Measurements from ENCODE around the gene TEPSIN.

DNA sequence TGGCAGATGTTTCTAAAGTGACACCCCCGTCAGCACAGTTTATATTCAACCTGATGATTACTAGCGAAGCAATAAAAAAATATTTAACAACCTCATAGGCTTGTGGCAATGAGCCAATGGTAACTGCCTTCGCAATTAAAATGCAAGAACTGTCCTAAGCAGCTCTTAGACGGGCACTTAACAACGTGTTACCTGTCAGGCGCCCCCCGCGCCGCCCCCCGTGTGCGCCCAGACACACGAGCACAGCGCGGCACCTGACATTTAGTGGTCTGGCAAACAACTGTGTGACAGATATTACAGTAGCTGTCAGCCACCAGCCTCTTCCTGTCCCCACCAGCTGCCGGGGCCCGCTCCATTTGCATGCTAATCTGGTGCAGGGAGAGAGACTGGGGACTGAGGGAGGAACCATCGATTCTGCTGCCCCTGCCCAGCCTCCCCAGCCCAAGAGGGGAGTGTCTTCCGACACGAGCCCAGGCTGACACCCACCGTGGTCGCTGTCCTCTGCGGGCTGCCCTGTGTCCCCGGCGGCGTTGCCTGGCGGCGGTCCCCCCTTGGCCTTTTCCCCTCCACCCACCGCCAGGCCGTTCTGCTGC lies 12.9 kb upstream of the TEPSIN start:
- TF ChIP-seq, protein P1, sequence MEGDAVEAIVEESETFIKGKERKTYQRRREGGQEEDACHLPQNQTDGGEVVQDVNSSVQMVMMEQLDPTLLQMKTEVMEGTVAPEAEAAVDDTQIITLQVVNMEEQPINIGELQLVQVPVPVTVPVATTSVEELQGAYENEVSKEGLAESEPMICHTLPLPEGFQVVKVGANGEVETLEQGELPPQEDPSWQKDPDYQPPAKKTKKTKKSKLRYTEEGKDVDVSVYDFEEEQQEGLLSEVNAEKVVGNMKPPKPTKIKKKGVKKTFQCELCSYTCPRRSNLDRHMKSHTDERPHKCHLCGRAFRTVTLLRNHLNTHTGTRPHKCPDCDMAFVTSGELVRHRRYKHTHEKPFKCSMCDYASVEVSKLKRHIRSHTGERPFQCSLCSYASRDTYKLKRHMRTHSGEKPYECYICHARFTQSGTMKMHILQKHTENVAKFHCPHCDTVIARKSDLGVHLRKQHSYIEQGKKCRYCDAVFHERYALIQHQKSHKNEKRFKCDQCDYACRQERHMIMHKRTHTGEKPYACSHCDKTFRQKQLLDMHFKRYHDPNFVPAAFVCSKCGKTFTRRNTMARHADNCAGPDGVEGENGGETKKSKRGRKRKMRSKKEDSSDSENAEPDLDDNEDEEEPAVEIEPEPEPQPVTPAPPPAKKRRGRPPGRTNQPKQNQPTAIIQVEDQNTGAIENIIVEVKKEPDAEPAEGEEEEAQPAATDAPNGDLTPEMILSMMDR (IDR thresholded peaks at IDR 0.05): no peak
- TF ChIP-seq POLR2A (IDR thresholded peaks at IDR 0.05): no peak
